Activated CD8-positive, alpha-beta memory T cell treated with anti-CD3 and anti-CD28 coated beads, Interleukin-2, amount 50 U/mL, for 24 hours (primary cell): ENCODE data around the gene HELZ2.
A peak's percentile ranks its signal among the peaks of the same experiment; 100 is the strongest.
"Not testable (repeated sequence)": the region's sequence is repeated elsewhere in the genome, so short reads cannot be mapped to it uniquely, and the experiment has no call there.

Experiments
- DNase-seq: peaks from one replicate; pipeline ENCODE4 v3.0.0-alpha.2; 2020; ENCODE audit errors: extremely low read depth

The HELZ2 gene

GRCh38 chr20:63580796-63581461, 6.9 kb upstream of the HELZ2 start:
- peak; percentile 39 for DNase-seq

- DNase-seq = no peak
Observed at GRCh38 chr20:63579017-63579694, 5.1 kb upstream of the HELZ2 start.

GRCh38 chr20:63578224-63579016, 4.4 kb upstream of the HELZ2 start:
- no peak for DNase-seq

- DNase-seq = no peak
Observed at GRCh38 chr20:63577317-63577894, 3.4 kb upstream of the HELZ2 start.

- no peak for DNase-seq
Observed at GRCh38 chr20:63576311-63576710, 2.3 kb upstream of the HELZ2 start.

- no peak for DNase-seq
Observed at GRCh38 chr20:63574829-63575743, 1.0 kb upstream of the HELZ2 start.

GRCh38 chr20:63573647-63574131, 350 bp downstream of the HELZ2 start:
- no peak for DNase-seq

GRCh38 chr20:63572788-63573646, 1.0 kb downstream of the HELZ2 start:
- DNase-seq = no peak

- DNase-seq = no peak
Observed at GRCh38 chr20:63572071-63572787, 1.8 kb downstream of the HELZ2 start.

GRCh38 chr20:63571087-63571478, 3.0 kb downstream of the HELZ2 start:
- not testable (repeated sequence) for DNase-seq

GRCh38 chr20:63570281-63571086, 3.6 kb downstream of the HELZ2 start:
- no peak for DNase-seq

- no peak for DNase-seq
Observed at GRCh38 chr20:63568986-63569949, 4.8 kb downstream of the HELZ2 start.

- no peak for DNase-seq
Observed at GRCh38 chr20:63568170-63568981, 5.7 kb downstream of the HELZ2 start.

- DNase-seq = no peak
Observed at GRCh38 chr20:63567386-63568169, 6.5 kb downstream of the HELZ2 start.

GRCh38 chr20:63567136-63567385, 7.0 kb downstream of the HELZ2 start:
- DNase-seq = no peak
